IMR-90 (cell line): ENCODE results near the gene EIF5A. TPM values are rescaled to one million over a fixed set of nuclear protein-coding genes. Genes with fewer than 3 reads are reported as not detected.

Source experiments
- ATAC-seq: fragments of 200-7000 bp; cut with Tn5 transposase; 2 replicates; pipeline ENCODE4 v1.9.1; 2020; ENCODE audit warnings: low read depth, mild to moderate bottlenecking, moderate library complexity
- BruUV-seq: library from RNA; stranded (reverse); fragments of 400-500 nt; replicated peaks from 2 replicates; lab custom pipeline; 2021; lab: Mats Ljungman, UMichigan
- CTCF ChIA-PET: fragments of 300-600 bp; formaldehyde crosslinking; extraction: SDS; loops from one replicate; lab custom pipeline; 2021; ENCODE audit warnings: antibody characterized with exemption; lab: Yijun Ruan, JAX
- POLR2A ChIA-PET: fragments of 300-600 bp; sonication (Branson Sonifier 250); formaldehyde crosslinking; loops from one replicate; lab custom pipeline; 2022; ENCODE audit warnings: antibody characterized with exemption; ENCODE audit not compliant: unreplicated experiment; lab: Charles Lee
- DNase-seq: peaks from one replicate; pipeline ENCODE4 v3.0.0; 2013
- H2AFZ ChIP-seq: replicated peaks from 2 replicates; pipeline ENCODE3; 2013; ENCODE audit warnings: low read length, mild to moderate bottlenecking; ENCODE audit not compliant: poor library complexity
- H2AK5ac ChIP-seq: 2 replicates; pipeline ENCODE4 v1.6.1; 2013; ENCODE audit warnings: low read depth, low read length, inconsistent platforms
- H2AK9ac ChIP-seq: replicated peaks from 2 replicates; pipeline ENCODE3; 2013; ENCODE audit warnings: mild to moderate bottlenecking, low read depth, low read length, moderate library complexity; ENCODE audit not compliant: poor library complexity
- H2BK120ac ChIP-seq: 2 replicates; pipeline ENCODE4 v1.6.1; 2013; ENCODE audit warnings: low read depth, low read length, inconsistent platforms
- H2BK15ac ChIP-seq: 3 replicates; pipeline ENCODE4 v1.6.1; 2013; ENCODE audit warnings: low read depth, low read length, inconsistent platforms
- H2BK20ac ChIP-seq: 2 replicates; pipeline ENCODE4 v1.6.1; 2013; ENCODE audit warnings: low read depth, mild to moderate bottlenecking, inconsistent platforms, low read length, moderate library complexity
- H2BK5ac ChIP-seq: 2 replicates; pipeline ENCODE4 v1.6.1; 2013; ENCODE audit warnings: mild to moderate bottlenecking, low read depth, low read length, inconsistent platforms; ENCODE audit not compliant: poor library complexity, severe bottlenecking
- H3K14ac ChIP-seq: replicated peaks from 2 replicates; pipeline ENCODE4 v1.6.1; 2013; ENCODE audit warnings: low read depth, low read length, inconsistent platforms
- H3K18ac ChIP-seq: 2 replicates; pipeline ENCODE4 v1.6.1; 2013; ENCODE audit warnings: low read depth, low read length, control low read depth
- H3K23ac ChIP-seq: 2 replicates; pipeline ENCODE4 v1.6.1; 2013; ENCODE audit warnings: low read depth, low read length, inconsistent platforms
- H3K27ac ChIP-seq: 2 replicates; pipeline ENCODE4 v1.5.1; 2013; ENCODE audit warnings: mild to moderate bottlenecking, control low read depth, low read length; ENCODE audit not compliant: insufficient read depth
- H3K27me3 ChIP-seq: 2 replicates; pipeline ENCODE4 v1.6.1; 2013; ENCODE audit warnings: low read length; ENCODE audit not compliant: control insufficient read depth, insufficient read depth
- H3K36me3 ChIP-seq: 2 replicates; pipeline ENCODE4 v1.6.1; 2013; ENCODE audit warnings: low read length, mixed read lengths; ENCODE audit not compliant: control insufficient read depth, insufficient read depth
- H3K4ac ChIP-seq: 2 replicates; pipeline ENCODE4 v1.6.1; 2013; ENCODE audit warnings: low read depth, low read length, inconsistent platforms
- H3K4me1 ChIP-seq: 2 replicates; pipeline ENCODE4 v1.6.1; 2013; ENCODE audit warnings: low read length, mixed read lengths; ENCODE audit not compliant: control insufficient read depth, insufficient read depth
- H3K4me2 ChIP-seq: 2 replicates; pipeline ENCODE4 v1.6.1; 2013; ENCODE audit warnings: low read depth, mild to moderate bottlenecking, control low read depth, low read length, moderate library complexity
- H3K4me3 ChIP-seq: 2 replicates; pipeline ENCODE4 v1.5.1; 2013; ENCODE audit warnings: low read depth, mild to moderate bottlenecking, control low read depth, low read length, moderate library complexity; ENCODE audit not compliant: insufficient read depth
- H3K56ac ChIP-seq: 2 replicates; pipeline ENCODE4 v1.6.1; 2013; ENCODE audit warnings: low read length, inconsistent platforms; ENCODE audit not compliant: insufficient read depth; ENCODE audit errors: extremely low read depth
- H3K79me1 ChIP-seq, 2 experiments: 2 replicates each; pipeline ENCODE4 v1.6.1; 2013; ENCODE audit warnings: low read length in 2 of 2, inconsistent platforms in 1 of 2, low read depth in 1 of 2
- H3K9ac ChIP-seq: 2 replicates; pipeline ENCODE4 v1.6.1; 2013; ENCODE audit warnings: low read depth, low read length, control low read depth
- H3K9me1 ChIP-seq: 2 replicates; pipeline ENCODE4 v1.6.1; 2013; ENCODE audit warnings: low read length, inconsistent platforms; ENCODE audit not compliant: insufficient read depth
- H3K9me3 ChIP-seq: 2 replicates; pipeline ENCODE4 v1.6.1; 2013; ENCODE audit warnings: low read length; ENCODE audit not compliant: control insufficient read depth, insufficient read depth
- H4K20me1 ChIP-seq: 2 replicates; pipeline ENCODE4 v1.6.1; 2013; ENCODE audit warnings: low read length, inconsistent platforms; ENCODE audit not compliant: insufficient read depth
- H4K5ac ChIP-seq: 2 replicates; pipeline ENCODE4 v1.6.1; 2013; ENCODE audit warnings: mild to moderate bottlenecking, low read depth, low read length, control low read depth
- H4K8ac ChIP-seq, 2 experiments: 2 replicates each; pipeline ENCODE4 v1.6.1; 2013; ENCODE audit warnings: low read depth in 2 of 2, low read length in 2 of 2, control low read depth in 1 of 2, inconsistent platforms in 1 of 2
- H4K91ac ChIP-seq: 2 replicates; pipeline ENCODE4 v1.6.1; 2013; ENCODE audit warnings: low read depth, low read length, inconsistent platforms; ENCODE audit not compliant: insufficient read depth
- BHLHE40 ChIP-seq: fragments of 150-350 bp; IDR thresholded peaks from 2 replicates; pipeline ENCODE4 v1.6.1; 2016; ENCODE audit warnings: mild to moderate bottlenecking, low read depth, low read length
- CHD1 ChIP-seq: IDR thresholded peaks from 2 replicates; pipeline ENCODE4 v1.6.1; 2012; ENCODE audit warnings: low read depth, low read length, improper control_type of control experiment
- FOS ChIP-seq: fragments of 150-350 bp; IDR thresholded peaks from 2 replicates; pipeline ENCODE4 v1.6.1; 2016; ENCODE audit warnings: low read depth, low read length
- MAFK ChIP-seq: IDR thresholded peaks from 2 replicates; pipeline ENCODE4 v1.6.1; 2012; ENCODE audit warnings: low read depth, low read length, improper control_type of control experiment
- MAZ ChIP-seq: IDR thresholded peaks from 2 replicates; pipeline ENCODE4 v1.6.1; 2012; ENCODE audit warnings: low read depth, mild to moderate bottlenecking, low read length, improper control_type of control experiment, moderate library complexity, borderline replicate concordance
- MXI1 ChIP-seq: IDR thresholded peaks from 2 replicates; pipeline ENCODE4 v1.6.1; 2012; ENCODE audit warnings: low read depth, mild to moderate bottlenecking, low read length, moderate library complexity, borderline replicate concordance
- NFE2L2 ChIP-seq: fragments of 150-350 bp; IDR thresholded peaks from 2 replicates; pipeline ENCODE4 v1.6.1; 2016; ENCODE audit warnings: low read depth, mild to moderate bottlenecking, low read length
- RAD21 ChIP-seq: IDR thresholded peaks from 2 replicates; pipeline ENCODE4 v1.6.1; 2012; ENCODE audit warnings: low read length, improper control_type of control experiment
- RCOR1 ChIP-seq: IDR thresholded peaks from 2 replicates; pipeline ENCODE4 v1.6.1; 2012; ENCODE audit warnings: mild to moderate bottlenecking, low read length, improper control_type of control experiment; ENCODE audit not compliant: insufficient replicate concordance
- RFX5 ChIP-seq: IDR thresholded peaks from 2 replicates; pipeline ENCODE4 v1.8.0; 2012; ENCODE audit warnings: low read depth, mild to moderate bottlenecking, low read length, moderate library complexity
- SMC3 ChIP-seq: fragments of 150-350 bp; IDR thresholded peaks from 2 replicates; pipeline ENCODE4 v1.6.1; 2016; ENCODE audit warnings: low read depth, mild to moderate bottlenecking, antibody characterized with exemption, low read length, moderate library complexity
- WGBS, 2 experiments: methylation state at CpG; one replicate each; pipeline versions ENCODE4 v1.1.5 to v1.1.7; 2013; ENCODE audit warnings: missing lambda C conversion rate in 2 of 2; ENCODE audit not compliant: insufficient read length in 1 of 2; ENCODE audit errors: extremely low coverage in 2 of 2; 5-methylcytosine and 5-hydroxymethylcytosine counted together
- dilution Hi-C: fragments of 300-500 bp; cut with HindIII; formaldehyde crosslinking; loops from one replicate; pipeline ENCODE4 v1.14.3; 2018; ENCODE audit warnings: low sequenced_read_pairs; ENCODE audit not compliant: unreplicated experiment
- in situ Hi-C: fragments of 300-500 bp; cut with MboI; formaldehyde crosslinking; loops from 3 replicates; pipeline ENCODE4 v1.14.3; 2019; ENCODE audit warnings: low sequenced_read_pairs, inconsistent platforms, mixed read lengths
- intact Hi-C: fragments of 100-400 bp; cut with micrococcal nuclease; formaldehyde crosslinking; loops from 2 replicates; pipeline ENCODE4 v1.10.0; 2022
- polyA plus RNA-seq, 3 experiments: library from polyadenylated mRNA; depleted of rRNA; stranded (reverse); fragments of >200 nt; gene quantifications; 2 replicates each; pipeline ENCODE4 v1.2.3, GENCODE V29; 2012; ENCODE audit warnings: low replicate concordance in 1 of 3
- total RNA-seq: library from RNA; depleted of rRNA; stranded (reverse); fragments of >200 nt; gene quantifications from 2 replicates; pipeline ENCODE4 v1.2.3, GENCODE V29; 2012
- TF ChIP-seq, protein P1 (sequence below): conservative IDR thresholded peaks from 2 replicates; pipeline ENCODE4 v1.5.1; 2012; ENCODE audit warnings: mild to moderate bottlenecking, low read depth, low read length, improper control_type of control experiment
- TF ChIP-seq, protein P2 (sequence below): fragments of 150-350 bp; IDR thresholded peaks from 2 replicates; pipeline ENCODE4 v1.6.1; 2017; ENCODE audit warnings: mild to moderate bottlenecking, antibody characterized with exemption, low read length, low read depth
- TF ChIP-seq, protein P3 (sequence below): fragments of 150-350 bp; IDR thresholded peaks from 2 replicates; pipeline ENCODE4 v1.6.1; 2016; ENCODE audit warnings: low read depth, mild to moderate bottlenecking, low read length, moderate library complexity, borderline replicate concordance

Gene EIF5A
- total and polyA plus RNA-seq, 2 of the 4 experiments (the other 2 are of a cell fraction), result 782 to 883 TPM

DNA sequence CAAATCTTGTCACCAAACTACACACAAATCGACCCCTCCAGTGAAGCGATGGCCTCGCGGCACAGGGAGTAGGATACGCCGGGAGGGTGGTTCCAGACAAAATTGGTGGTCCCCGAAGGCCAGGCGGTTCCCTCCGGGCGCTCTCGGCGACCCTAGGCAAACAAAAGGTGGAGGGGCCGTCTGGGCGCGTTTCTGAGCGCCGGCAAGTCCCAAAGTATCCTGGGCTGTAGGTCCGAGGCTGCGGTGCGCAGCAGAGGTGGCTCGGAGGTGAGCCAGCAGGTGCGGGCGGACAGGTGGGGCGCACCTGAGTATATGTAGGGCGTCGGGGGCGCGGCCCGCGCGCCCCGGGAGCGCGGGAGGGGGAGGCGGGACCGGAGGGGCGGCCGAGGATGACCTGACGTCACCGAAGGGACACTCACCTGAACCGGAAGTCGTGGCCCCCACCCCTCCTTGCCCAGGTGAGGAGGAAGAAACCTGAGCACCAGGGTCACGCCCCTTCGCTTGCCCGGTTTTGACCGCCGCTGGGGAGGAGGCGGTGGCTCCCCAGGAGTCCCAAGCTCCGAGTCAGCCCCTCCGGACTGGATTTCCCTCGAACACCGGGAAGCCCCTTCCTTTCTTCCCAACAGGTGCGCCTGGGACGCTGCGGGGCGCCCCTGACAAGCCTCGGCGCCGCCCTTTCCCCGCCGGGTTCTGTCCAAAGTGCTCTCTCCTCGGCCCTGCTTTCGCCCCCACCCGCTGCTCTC, 45.1 kb upstream of the EIF5A start, which contains the start of gene CLDN7:
Gene CLDN7 (minus strand): TSS at position 287 of the 743 bp plus-strand sequence. CDS start 435 bp downstream, outside the sequence.
- no peak for ATAC-seq
- no TSS peak for BruUV-seq
- TF ChIP-seq MAFK (no peak), RAD21 (no peak), SMC3 (no peak), MAZ (no peak), RFX5 (no peak), RCOR1 (no peak), CHD1 (no peak), MXI1 (no peak), NFE2L2 (no peak), BHLHE40 (no peak), FOS (no peak)
- TF ChIP-seq, protein P1, sequence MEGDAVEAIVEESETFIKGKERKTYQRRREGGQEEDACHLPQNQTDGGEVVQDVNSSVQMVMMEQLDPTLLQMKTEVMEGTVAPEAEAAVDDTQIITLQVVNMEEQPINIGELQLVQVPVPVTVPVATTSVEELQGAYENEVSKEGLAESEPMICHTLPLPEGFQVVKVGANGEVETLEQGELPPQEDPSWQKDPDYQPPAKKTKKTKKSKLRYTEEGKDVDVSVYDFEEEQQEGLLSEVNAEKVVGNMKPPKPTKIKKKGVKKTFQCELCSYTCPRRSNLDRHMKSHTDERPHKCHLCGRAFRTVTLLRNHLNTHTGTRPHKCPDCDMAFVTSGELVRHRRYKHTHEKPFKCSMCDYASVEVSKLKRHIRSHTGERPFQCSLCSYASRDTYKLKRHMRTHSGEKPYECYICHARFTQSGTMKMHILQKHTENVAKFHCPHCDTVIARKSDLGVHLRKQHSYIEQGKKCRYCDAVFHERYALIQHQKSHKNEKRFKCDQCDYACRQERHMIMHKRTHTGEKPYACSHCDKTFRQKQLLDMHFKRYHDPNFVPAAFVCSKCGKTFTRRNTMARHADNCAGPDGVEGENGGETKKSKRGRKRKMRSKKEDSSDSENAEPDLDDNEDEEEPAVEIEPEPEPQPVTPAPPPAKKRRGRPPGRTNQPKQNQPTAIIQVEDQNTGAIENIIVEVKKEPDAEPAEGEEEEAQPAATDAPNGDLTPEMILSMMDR, result no peak
- TF ChIP-seq, protein P2, sequence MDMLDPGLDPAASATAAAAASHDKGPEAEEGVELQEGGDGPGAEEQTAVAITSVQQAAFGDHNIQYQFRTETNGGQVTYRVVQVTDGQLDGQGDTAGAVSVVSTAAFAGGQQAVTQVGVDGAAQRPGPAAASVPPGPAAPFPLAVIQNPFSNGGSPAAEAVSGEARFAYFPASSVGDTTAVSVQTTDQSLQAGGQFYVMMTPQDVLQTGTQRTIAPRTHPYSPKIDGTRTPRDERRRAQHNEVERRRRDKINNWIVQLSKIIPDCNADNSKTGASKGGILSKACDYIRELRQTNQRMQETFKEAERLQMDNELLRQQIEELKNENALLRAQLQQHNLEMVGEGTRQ, result no peak
- TF ChIP-seq, protein P3, sequence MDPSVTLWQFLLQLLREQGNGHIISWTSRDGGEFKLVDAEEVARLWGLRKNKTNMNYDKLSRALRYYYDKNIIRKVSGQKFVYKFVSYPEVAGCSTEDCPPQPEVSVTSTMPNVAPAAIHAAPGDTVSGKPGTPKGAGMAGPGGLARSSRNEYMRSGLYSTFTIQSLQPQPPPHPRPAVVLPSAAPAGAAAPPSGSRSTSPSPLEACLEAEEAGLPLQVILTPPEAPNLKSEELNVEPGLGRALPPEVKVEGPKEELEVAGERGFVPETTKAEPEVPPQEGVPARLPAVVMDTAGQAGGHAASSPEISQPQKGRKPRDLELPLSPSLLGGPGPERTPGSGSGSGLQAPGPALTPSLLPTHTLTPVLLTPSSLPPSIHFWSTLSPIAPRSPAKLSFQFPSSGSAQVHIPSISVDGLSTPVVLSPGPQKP, result no peak

More for the DNA sequence above, 45.1 kb upstream of the EIF5A start, which contains the start of gene CLDN7:
- Histone ChIP-seq H2BK15ac (peak within 1 kb of the TSS; percentile 89; the same call in 2 of the 3 replicates), H2BK5ac (no peak within 1 kb of the TSS), H3K23ac (peak within 1 kb of the TSS; percentile 91; the same call in 1 of the 2 replicates), H3K79me1 (no peaks in the 10 kb centered on the region), H3K9ac (no peak within 1 kb of the TSS), H4K8ac (peak within 1 kb of the TSS; percentile 78 to 98; a peak in 3 of 4 replicates), H4K5ac (peak within 1 kb of the TSS; percentile 86), H3K4ac (peak within 1 kb of the TSS; percentile 77), H2AFZ (peak within 1 kb of the TSS; percentile 90), H4K20me1 (no peaks in the 10 kb centered on the region), H3K4me1 (peaks cover 11% of the 10 kb centered on the region), H3K4me2 (peak within 1 kb of the TSS; percentile 82), H3K9me1 (peaks cover 10% of the 10 kb centered on the region), H2BK20ac (peak within 1 kb of the TSS; percentile 2), H2AK5ac (peak within 1 kb of the TSS; percentile 81), H3K18ac (0 out of 2 replicates have a peak within 1 kb of the TSS, but pooled peaks have one; percentile 9), H3K36me3 (peaks cover 17% of the 10 kb centered on the region), H3K27me3 (peaks cover 13% of the 10 kb centered on the region; the same call in 1 of the 2 replicates), H4K91ac (peak within 1 kb of the TSS; percentile 79), H2BK120ac (peak within 1 kb of the TSS; percentile 88), H3K56ac (no peak within 1 kb of the TSS; the same call in 1 of the 2 replicates), H3K27ac (no peak within 1 kb of the TSS), H3K9me3 (no peaks in the 10 kb centered on the region), H3K4me3 (peak within 1 kb of the TSS; percentile 37; the same call in 1 of the 2 replicates), H3K14ac (peak within 1 kb of the TSS; percentile 96), H2AK9ac (peak within 1 kb of the TSS; percentile 86)
- in situ Hi-C loops, result no loop called here
- DNase-seq, result no peak
- POLR2A ChIA-PET, result no interaction called here
- intact Hi-C loops, result no loop called here
- dilution Hi-C loops, result no loop called here
- CTCF ChIA-PET, result no interaction called here
- 24% methylated on average over 37 of the region's 64 CpGs; no CpG with 5 or more reads in 1 of the 2 experiments for WGBS, 2 experiments
